A673 (cell line): ENCODE results near the gene CD40. TPM values are rescaled to one million over a fixed set of nuclear protein-coding genes. Genes with fewer than 3 reads are reported as not detected.

Source experiments
- BruUV-seq: library from RNA; stranded (reverse); fragments of 400-500 nt; replicated peaks from 2 replicates; lab custom pipeline; 2021; lab: Mats Ljungman, UMichigan
- CTCF ChIA-PET: fragments of 300-600 bp; sonication (Branson Sonifier 250); formaldehyde crosslinking; loops from one replicate; lab custom pipeline; 2022; ENCODE audit warnings: antibody characterized with exemption; lab: Charles Lee
- POLR2A ChIA-PET: fragments of 300-600 bp; sonication (Branson Sonifier 250); formaldehyde crosslinking; loops from one replicate; lab custom pipeline; 2022; ENCODE audit warnings: antibody characterized with exemption; ENCODE audit not compliant: low non-redundant PET; lab: Charles Lee
- DNase-seq: peaks from one replicate; pipeline ENCODE4 v3.0.0-alpha.2; 2015; ENCODE audit warnings: low spot score
- H3K27ac ChIP-seq: fragments of 200-600 bp; sonication (generic); 2 replicates; pipeline ENCODE4 v1.5.1; 2016; ENCODE audit warnings: mixed run types, low read depth, mild to moderate bottlenecking, mixed read lengths, antibody characterized with exemption, low read length; ENCODE audit not compliant: poor library complexity, severe bottlenecking
- H3K27me3 ChIP-seq: fragments of 200-600 bp; sonication (generic); replicated peaks from 2 replicates; pipeline ENCODE4 v1.6.1; 2017; ENCODE audit warnings: mixed run types, low read depth, mild to moderate bottlenecking, mixed read lengths, antibody characterized with exemption, low read length; ENCODE audit not compliant: insufficient read depth, poor library complexity
- H3K36me3 ChIP-seq: fragments of 200-600 bp; sonication (generic); 2 replicates; pipeline ENCODE4 v1.6.1; 2016; ENCODE audit warnings: mixed run types, mild to moderate bottlenecking, mixed read lengths, antibody characterized with exemption, low read length; ENCODE audit not compliant: insufficient read depth, poor library complexity, severe bottlenecking
- H3K4me1 ChIP-seq: fragments of 200-600 bp; sonication (generic); 2 replicates; pipeline ENCODE4 v1.6.1; 2017; ENCODE audit warnings: mixed run types, mild to moderate bottlenecking, mixed read lengths, antibody characterized with exemption, low read length; ENCODE audit not compliant: insufficient read depth, poor library complexity, severe bottlenecking
- H3K4me3 ChIP-seq: fragments of 200-600 bp; sonication (generic); 2 replicates; pipeline ENCODE4 v1.5.1; 2016; ENCODE audit warnings: low read depth, mixed run types, mild to moderate bottlenecking, mixed read lengths, low read length; ENCODE audit not compliant: poor library complexity, severe bottlenecking
- H3K9me3 ChIP-seq: fragments of 200-600 bp; sonication (generic); 2 replicates; pipeline ENCODE4 v1.6.1; 2016; ENCODE audit warnings: mixed run types, low read depth, mild to moderate bottlenecking, mixed read lengths, antibody characterized with exemption, low read length; ENCODE audit not compliant: poor library complexity, severe bottlenecking
- EZH2 ChIP-seq: fragments of 200-600 bp; sonication (generic); IDR thresholded peaks from 2 replicates; pipeline ENCODE4 v1.6.1; 2017; ENCODE audit warnings: borderline replicate concordance, low read depth, mild to moderate bottlenecking, mixed read lengths, antibody characterized with exemption, low read length; ENCODE audit not compliant: poor library complexity, severe bottlenecking
- intact Hi-C: fragments of 100-400 bp; cut with micrococcal nuclease; formaldehyde crosslinking; loops from one replicate; pipeline ENCODE4 v1.10.0; 2022; ENCODE audit not compliant: unreplicated experiment
- total RNA-seq: library from RNA; stranded (reverse); gene quantifications from 2 replicates; pipeline ENCODE4 v1.2.3, GENCODE V29; 2021
- TF ChIP-seq, protein P1 (sequence below): fragments of 300-800, 200-600 bp; sonication (generic); conservative IDR thresholded peaks from 2 replicates; pipeline ENCODE4 v1.5.1; 2017; ENCODE audit warnings: low read depth, mild to moderate bottlenecking, antibody characterized with exemption, low read length, moderate library complexity, mixed read lengths

The CD40 gene
- total RNA-seq, 1 experiment from 2014 or later, result 16.3 TPM

DNA sequence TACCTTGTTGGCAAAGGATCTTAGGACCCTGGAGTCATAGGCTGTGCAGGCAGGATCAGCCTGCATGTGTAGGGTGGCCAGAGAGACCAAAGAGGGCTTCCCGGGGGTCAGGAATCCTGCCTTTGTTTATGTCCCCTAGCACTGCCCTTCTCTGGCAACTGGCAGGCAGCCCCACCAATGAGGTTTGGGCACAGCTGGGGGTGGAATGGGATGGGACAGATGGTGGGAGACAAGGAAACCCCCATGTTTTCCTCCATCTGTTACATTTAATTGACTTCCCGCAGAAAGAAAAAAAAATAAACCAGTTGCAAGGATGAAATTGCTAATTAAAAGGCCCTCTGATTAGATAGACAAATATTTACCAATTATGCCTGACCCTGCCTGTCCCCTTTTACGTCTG is 27.6 kb downstream of the CD40 start:
- no peak overlapping the region for H3K27ac ChIP-seq
- H3K4me3 ChIP-seq, result no peak overlapping the region
- intact Hi-C loops, result no loop called here
- ChIA-PET CTCF (no interaction called here), POLR2A (no interaction called here)
- TF ChIP-seq EZH2, result no peak
- TF ChIP-seq, protein P1, sequence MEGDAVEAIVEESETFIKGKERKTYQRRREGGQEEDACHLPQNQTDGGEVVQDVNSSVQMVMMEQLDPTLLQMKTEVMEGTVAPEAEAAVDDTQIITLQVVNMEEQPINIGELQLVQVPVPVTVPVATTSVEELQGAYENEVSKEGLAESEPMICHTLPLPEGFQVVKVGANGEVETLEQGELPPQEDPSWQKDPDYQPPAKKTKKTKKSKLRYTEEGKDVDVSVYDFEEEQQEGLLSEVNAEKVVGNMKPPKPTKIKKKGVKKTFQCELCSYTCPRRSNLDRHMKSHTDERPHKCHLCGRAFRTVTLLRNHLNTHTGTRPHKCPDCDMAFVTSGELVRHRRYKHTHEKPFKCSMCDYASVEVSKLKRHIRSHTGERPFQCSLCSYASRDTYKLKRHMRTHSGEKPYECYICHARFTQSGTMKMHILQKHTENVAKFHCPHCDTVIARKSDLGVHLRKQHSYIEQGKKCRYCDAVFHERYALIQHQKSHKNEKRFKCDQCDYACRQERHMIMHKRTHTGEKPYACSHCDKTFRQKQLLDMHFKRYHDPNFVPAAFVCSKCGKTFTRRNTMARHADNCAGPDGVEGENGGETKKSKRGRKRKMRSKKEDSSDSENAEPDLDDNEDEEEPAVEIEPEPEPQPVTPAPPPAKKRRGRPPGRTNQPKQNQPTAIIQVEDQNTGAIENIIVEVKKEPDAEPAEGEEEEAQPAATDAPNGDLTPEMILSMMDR, result no peak
- BruUV-seq, result no TSS peak
- peaks cover 11% of the 10 kb centered on the region for H3K27me3 ChIP-seq
- H3K36me3 ChIP-seq, result no peaks in the 10 kb centered on the region
- no peaks in the 10 kb centered on the region for H3K9me3 ChIP-seq
- H3K4me1 ChIP-seq, result no peaks in the 10 kb centered on the region
- no peak for DNase-seq

DNA sequence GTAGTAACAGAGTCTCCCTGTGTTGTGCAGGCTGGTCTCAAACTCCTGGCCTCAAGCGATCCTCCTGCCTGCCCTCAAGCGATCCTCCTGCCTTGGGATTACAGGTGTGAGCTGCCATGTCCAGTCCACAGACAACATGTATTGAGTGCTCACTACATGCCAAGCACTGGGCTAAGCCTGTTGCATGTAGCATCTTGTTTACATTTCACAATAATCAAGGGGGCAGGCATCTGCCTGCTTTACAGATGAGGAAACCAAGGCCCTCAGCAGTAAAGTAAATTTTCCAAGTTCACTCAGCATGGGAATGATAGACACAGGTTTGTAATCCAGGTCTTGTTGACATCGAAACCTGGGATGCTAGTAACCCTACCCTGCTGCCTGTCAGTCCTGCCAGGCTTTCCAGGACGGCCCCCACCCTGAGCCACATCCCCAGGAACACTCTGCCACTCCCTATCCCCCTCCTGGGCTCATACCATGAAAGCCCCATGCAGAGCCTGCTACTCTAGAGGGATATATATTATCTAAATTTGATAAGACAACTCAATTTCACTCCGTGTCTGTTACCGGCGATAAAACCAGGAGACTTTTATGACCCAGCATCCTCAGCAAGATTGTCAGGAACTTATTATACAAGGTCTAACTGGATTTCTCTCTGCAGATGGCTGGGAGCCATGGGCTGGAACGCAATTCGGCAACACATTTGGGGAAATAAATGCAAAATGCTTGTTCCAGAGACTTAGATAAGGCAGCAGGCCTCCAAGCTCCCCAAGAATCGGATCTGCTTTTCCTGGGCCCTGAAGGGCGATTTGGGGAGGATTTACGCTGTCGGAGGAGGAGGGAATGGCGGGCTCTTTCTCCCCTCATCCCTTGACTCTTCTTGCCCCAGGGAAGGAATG is 30.4 kb downstream of the CD40 start:
- ChIA-PET CTCF (interaction anchor here (0.7 kb wide), 1 partner anchor 153 kb away, joined by 3 read pairs; no protein-coding TSS in a partner anchor), POLR2A (no interaction called here)
- no peak for TF ChIP-seq EZH2
- TF ChIP-seq, protein P1, result no peak
- DNase-seq, result no peak
- H3K27me3 ChIP-seq, result no peaks in the 10 kb centered on the region
- H3K9me3 ChIP-seq, result no peaks in the 10 kb centered on the region
- H3K27ac ChIP-seq, result no peak overlapping the region
- no peaks in the 10 kb centered on the region for H3K36me3 ChIP-seq
- no TSS peak for BruUV-seq
- no peak overlapping the region for H3K4me3 ChIP-seq
- no peaks in the 10 kb centered on the region for H3K4me1 ChIP-seq
- intact Hi-C loops, result no loop called here

DNA sequence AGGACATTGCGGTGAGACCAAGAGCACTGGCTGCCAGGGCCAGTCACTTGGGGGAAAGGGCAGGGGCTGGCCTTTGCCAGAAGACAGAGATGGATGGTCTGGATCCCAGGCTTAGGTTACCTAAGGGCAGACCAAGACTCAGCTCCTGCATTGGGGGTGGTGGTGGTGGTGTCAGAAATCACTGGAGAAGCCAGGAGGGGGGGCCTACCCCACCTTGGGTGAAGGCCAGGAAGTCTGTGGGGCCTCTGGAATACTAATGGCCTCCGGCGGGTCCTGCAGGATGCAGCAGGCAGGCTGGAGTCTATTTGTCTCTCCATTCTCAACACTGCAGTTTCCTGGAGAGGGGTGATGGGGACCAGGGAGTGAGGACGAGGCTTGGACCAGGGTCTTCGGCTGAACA is 32.8 kb downstream of the CD40 start:
- DNase-seq, result no peak
- TF ChIP-seq EZH2, result no peak
- TF ChIP-seq, protein P1, result no peak
- intact Hi-C loops, result no loop called here
- BruUV-seq, result no TSS peak
- Histone ChIP-seq H3K4me1 (no peaks in the 10 kb centered on the region), H3K27ac (no peak overlapping the region), H3K4me3 (no peak overlapping the region), H3K9me3 (no peaks in the 10 kb centered on the region), H3K36me3 (no peaks in the 10 kb centered on the region), H3K27me3 (peaks cover 3% of the 10 kb centered on the region)
- CTCF ChIA-PET, result no interaction called here
- POLR2A ChIA-PET, result no interaction called here
